Adipocyte (in vitro differentiated cells): ENCODE measurements around the gene C20orf96.
"Not testable (repeated sequence)": the region's sequence is repeated elsewhere in the genome, so short reads cannot be mapped to it uniquely, and the experiment has no call there.

ENCODE experiments used
- DNase-seq: peaks from one replicate; pipeline ENCODE4 v3.0.0-alpha.2; 2015; ENCODE audit warnings: low read depth
- H3K27me3 ChIP-seq: replicated peaks from 2 replicates; pipeline ENCODE4 v1.7.0; 2013; ENCODE audit warnings: mild to moderate bottlenecking, low read length, moderate library complexity; ENCODE audit not compliant: control insufficient read depth, insufficient read depth
- H3K36me3 ChIP-seq: 2 replicates; pipeline ENCODE4 v1.7.0; 2013; ENCODE audit warnings: low read length, mild to moderate bottlenecking, moderate library complexity; ENCODE audit not compliant: control insufficient read depth, insufficient read depth, severe bottlenecking
- H3K4me1 ChIP-seq: 2 replicates; pipeline ENCODE4 v1.7.0; 2013; ENCODE audit warnings: mild to moderate bottlenecking, low read length, moderate library complexity; ENCODE audit not compliant: control insufficient read depth, insufficient read depth
- H3K4me3 ChIP-seq: 2 replicates; pipeline ENCODE4 v1.7.0; 2013; ENCODE audit warnings: mild to moderate bottlenecking, low read length, moderate library complexity
- H3K9ac ChIP-seq: 2 replicates; pipeline ENCODE4 v1.7.0; 2013; ENCODE audit warnings: mild to moderate bottlenecking, low read length, moderate library complexity
- H3K9me3 ChIP-seq: 2 replicates; pipeline ENCODE4 v1.7.0; 2013; ENCODE audit warnings: mild to moderate bottlenecking, low read length, moderate library complexity; ENCODE audit not compliant: control insufficient read depth

C20orf96 gene

GRCh38 chr20:253447-253846 is 37.1 kb downstream of the C20orf96 start:
- H3K9me3 ChIP-seq, DNase-seq, H3K4me1 ChIP-seq, H3K4me3 ChIP-seq, H3K9ac ChIP-seq, H3K36me3 ChIP-seq: not testable (repeated sequence)
- peaks cover 35% of the 10 kb centered on the region for H3K27me3 ChIP-seq

GRCh38 chr20:252801-253200 is 37.7 kb downstream of the C20orf96 start:
- Histone ChIP-seq H3K36me3 (no peaks in the 10 kb centered on the region), H3K9me3 (no peaks in the 10 kb centered on the region), H3K4me1 (no peaks in the 10 kb centered on the region), H3K4me3 (no peak overlapping the region), H3K27me3 (peaks cover 34% of the 10 kb centered on the region), H3K9ac (no peak overlapping the region)
- no peak for DNase-seq

- H3K27me3 ChIP-seq: peaks cover 22% of the 10 kb centered on the region
- no peaks in the 10 kb centered on the region for H3K4me1 ChIP-seq
- no peaks in the 10 kb centered on the region for H3K36me3 ChIP-seq
- peaks cover 10% of the 10 kb centered on the region for H3K9me3 ChIP-seq
- no peak overlapping the region for H3K4me3 ChIP-seq
- no peak for DNase-seq
- H3K9ac ChIP-seq: no peak overlapping the region
Measured at GRCh38 chr20:251354-251753, 39.2 kb downstream of the C20orf96 start.

GRCh38 chr20:242905-243304 is 47.6 kb downstream of the C20orf96 start:
- Histone ChIP-seq H3K9ac (no peak overlapping the region), H3K27me3 (no peaks in the 10 kb centered on the region), H3K9me3 (peaks cover 13% of the 10 kb centered on the region), H3K4me1 (no peaks in the 10 kb centered on the region), H3K4me3 (no peak overlapping the region), H3K36me3 (no peaks in the 10 kb centered on the region)
- DNase-seq: no peak

- H3K36me3 ChIP-seq: no peaks in the 10 kb centered on the region
- H3K4me1 ChIP-seq: peaks cover 10% of the 10 kb centered on the region
- H3K9me3 ChIP-seq: no peaks in the 10 kb centered on the region
- no peak overlapping the region for H3K4me3 ChIP-seq
- DNase-seq: peak; percentile 20
- peak overlapping the region; percentile 41 for H3K9ac ChIP-seq
- no peaks in the 10 kb centered on the region for H3K27me3 ChIP-seq
Measured at GRCh38 chr20:237929-238328, 52.6 kb downstream of the C20orf96 start.

GRCh38 chr20:237489-237888 is 53.1 kb downstream of the C20orf96 start:
- peak overlapping the region; percentile 41 for H3K9ac ChIP-seq
- H3K27me3 ChIP-seq: no peaks in the 10 kb centered on the region
- no peaks in the 10 kb centered on the region for H3K36me3 ChIP-seq
- H3K4me3 ChIP-seq: no peak overlapping the region
- no peaks in the 10 kb centered on the region for H3K9me3 ChIP-seq
- DNase-seq: no peak
- H3K4me1 ChIP-seq: peaks cover 10% of the 10 kb centered on the region

- DNase-seq: peak; percentile 73
- H3K9ac ChIP-seq: no peak overlapping the region
- H3K36me3 ChIP-seq: no peaks in the 10 kb centered on the region
- no peaks in the 10 kb centered on the region for H3K27me3 ChIP-seq
- peaks cover 10% of the 10 kb centered on the region for H3K4me1 ChIP-seq
- no peak overlapping the region for H3K4me3 ChIP-seq
- no peaks in the 10 kb centered on the region for H3K9me3 ChIP-seq
Measured at GRCh38 chr20:235891-236290, 54.7 kb downstream of the C20orf96 start.

- Histone ChIP-seq H3K36me3 (no peaks in the 10 kb centered on the region), H3K27me3 (peaks cover 30% of the 10 kb centered on the region), H3K4me3 (no peak overlapping the region), H3K9me3 (no peaks in the 10 kb centered on the region), H3K9ac (no peak overlapping the region), H3K4me1 (no peaks in the 10 kb centered on the region)
- no peak for DNase-seq
Measured at GRCh38 chr20:227439-228105, 63.0 kb downstream of the C20orf96 start.

- H3K9ac ChIP-seq: no peak within 1 kb of the TSS
- peaks cover 33% of the 10 kb centered on the region for H3K27me3 ChIP-seq
- H3K9me3 ChIP-seq: no peaks in the 10 kb centered on the region
- no peaks in the 10 kb centered on the region for H3K4me1 ChIP-seq
- H3K36me3 ChIP-seq: no peaks in the 10 kb centered on the region
- H3K4me3 ChIP-seq: no peak within 1 kb of the TSS
- no peak for DNase-seq
Measured at GRCh38 chr20:226958-227357, 63.6 kb downstream of the C20orf96 start, which contains the start of gene DEFB129. DEFB129 (plus strand) TSS chr20:227258; CDS start chr20:227289, 31 bp downstream.

- H3K4me3 ChIP-seq, H3K9me3 ChIP-seq, H3K4me1 ChIP-seq, DNase-seq, H3K36me3 ChIP-seq, H3K9ac ChIP-seq: not testable (repeated sequence)
- H3K27me3 ChIP-seq: peaks cover 39% of the 10 kb centered on the region
Measured at GRCh38 chr20:225879-226278, 64.7 kb downstream of the C20orf96 start.

- no peak for DNase-seq
- Histone ChIP-seq H3K36me3 (no peaks in the 10 kb centered on the region), H3K27me3 (peaks cover 43% of the 10 kb centered on the region), H3K4me1 (no peaks in the 10 kb centered on the region), H3K9ac (no peak overlapping the region), H3K4me3 (no peak overlapping the region), H3K9me3 (no peaks in the 10 kb centered on the region)
Measured at GRCh38 chr20:221258-221830, 69.2 kb downstream of the C20orf96 start.
